GM12878 (cell line): ENCODE data around the gene YES1. TPM values are rescaled to one million over a fixed set of nuclear protein-coding genes. Genes with fewer than 3 reads are reported as not detected.

ENCODE experiments used
- ATAC-seq: fragments of 200-7000 bp; cut with Tn5 transposase; 3 replicates; pipeline ENCODE4 v1.9.1; 2020; ENCODE audit warnings: mild to moderate bottlenecking, moderate library complexity
- BruUV-seq: library from RNA; stranded (reverse); fragments of 400-500 nt; replicated peaks from 2 replicates; lab custom pipeline; 2021; lab: Mats Ljungman, UMichigan
- CTCF ChIA-PET: fragments of 300-600 bp; sonication (Branson Sonifier 250); formaldehyde crosslinking; extraction: SDS; loops from one replicate; lab custom pipeline; 2021; ENCODE audit warnings: inconsistent platforms; lab: Yijun Ruan, JAX
- POLR2A ChIA-PET: fragments of 350-600 bp; formaldehyde crosslinking; extraction: SDS; loops from one replicate; lab custom pipeline; 2021; ENCODE audit warnings: inconsistent platforms; lab: Charles Lee
- RAD21 ChIA-PET: fragments of 300-600 bp; sonication (Branson Sonifier 250); formaldehyde crosslinking; loops from one replicate; lab custom pipeline; 2023; ENCODE audit warnings: antibody characterized with exemption; ENCODE audit not compliant: unreplicated experiment; lab: Charles Lee
- SMC1A ChIA-PET: fragments of 300-600 bp; sonication (Branson Sonifier 250); formaldehyde crosslinking; loops from one replicate; lab custom pipeline; 2023; ENCODE audit not compliant: unreplicated experiment, uncharacterized antibody; lab: Charles Lee
- DNase-seq: peaks from one replicate; pipeline ENCODE4 v3.0.0-alpha.2; 2011; ENCODE audit warnings: low read depth, low spot score
- FAIRE-seq: peaks from 3 replicates; lab custom pipeline; 2011; peaks lifted over from hg19 to GRCh38; lab: Jason Lieb, UNC
- H2AFZ ChIP-seq: 2 replicates; pipeline ENCODE4 v1.6.0; 2011; ENCODE audit warnings: low read depth, low read length, control low read depth; ENCODE audit not compliant: control insufficient read depth
- H3K27ac ChIP-seq: 2 replicates; pipeline ENCODE4 v1.5.1; 2011; ENCODE audit warnings: control low read depth; ENCODE audit not compliant: control insufficient read depth, insufficient read depth
- H3K27me3 ChIP-seq, 2 experiments: replicated peaks in 1 of 2; 2 replicates each; pipeline versions ENCODE4 v1.6.0 to v1.6.1; 2011; ENCODE audit warnings: low read length in 1 of 2; ENCODE audit not compliant: control insufficient read depth in 2 of 2, insufficient read depth in 2 of 2
- H3K36me3 ChIP-seq, 2 experiments: 2 replicates each; pipeline ENCODE4 v1.5.1; 2011; ENCODE audit warnings: low read length in 1 of 2; ENCODE audit not compliant: control insufficient read depth in 2 of 2, insufficient read depth in 2 of 2
- H3K4me1 ChIP-seq: 2 replicates; pipeline ENCODE4 v1.6.1; 2011; ENCODE audit warnings: mild to moderate bottlenecking, low read length, moderate library complexity, mixed read lengths; ENCODE audit not compliant: control insufficient read depth, insufficient read depth
- H3K4me2 ChIP-seq: 2 replicates; pipeline ENCODE4 v1.6.0; 2011; ENCODE audit warnings: control low read depth; ENCODE audit not compliant: control insufficient read depth, insufficient read depth
- H3K4me3 ChIP-seq: fragments of 200-600 bp; sonication (generic); 2 replicates; pipeline ENCODE4 v1.5.1; 2016
- H3K79me2 ChIP-seq: 2 replicates; pipeline ENCODE4 v1.6.0; 2011; ENCODE audit warnings: low read length; ENCODE audit not compliant: control insufficient read depth, insufficient read depth
- H3K9ac ChIP-seq: 2 replicates; pipeline ENCODE4 v1.8.0; 2011; ENCODE audit warnings: low read length, control low read depth, mixed read lengths; ENCODE audit not compliant: control insufficient read depth, insufficient read depth
- H3K9me3 ChIP-seq: replicated peaks from 3 replicates; pipeline ENCODE4 v1.5.1; 2011; ENCODE audit warnings: mild to moderate bottlenecking, low read length; ENCODE audit not compliant: control insufficient read depth, insufficient read depth
- H4K20me1 ChIP-seq: 2 replicates; pipeline ENCODE4 v1.6.0; 2011; ENCODE audit not compliant: control insufficient read depth, insufficient read depth
- ATF2 ChIP-seq: IDR thresholded peaks from 2 replicates; pipeline ENCODE4 v1.6.1; 2012; ENCODE audit warnings: low read length, inconsistent platforms
- IKZF1 ChIP-seq: fragments of 450-650 bp; conservative IDR thresholded peaks from 2 replicates; pipeline ENCODE4 v1.6.1; 2017; ENCODE audit warnings: antibody characterized with exemption, mild to moderate bottlenecking
- PAX8 ChIP-seq: fragments of 450-650 bp; IDR thresholded peaks from 2 replicates; pipeline ENCODE4 v1.6.1; 2017; ENCODE audit warnings: mild to moderate bottlenecking, moderate library complexity
- WGBS: methylation state at CpG from one replicate; pipeline ENCODE4 v1.1.6; 2016; ENCODE audit warnings: low lambda C conversion rate; ENCODE audit not compliant: insufficient replicate concordance, insufficient coverage; ENCODE audit errors: missing lambda C conversion rate; 5-methylcytosine and 5-hydroxymethylcytosine counted together
- in situ Hi-C: fragments of 300-500 bp; cut with MboI; formaldehyde crosslinking; loops from 9 replicates; pipeline ENCODE4 v1.14.3; 2018; ENCODE audit warnings: mixed read lengths
- intact Hi-C: fragments of 100-400 bp; cut with micrococcal nuclease; formaldehyde crosslinking; loops from one replicate; pipeline ENCODE4 v1.14.2; 2022; ENCODE audit not compliant: unreplicated experiment
- polyA plus RNA-seq, 11 experiments: library from polyadenylated mRNA; depleted of rRNA in 4 of 11; unstranded in 6 of 11; stranded (reverse) in 5 of 11; fragments of >200 nt; fragmentation: Nextera tagmentation in 4 of 11; fragmentation: Illumina TruSeq in 1 of 11; extraction: Ambion mirVana in 4 of 11; extraction: Trizol in 1 of 11; gene quantifications; 1 replicate in 1 of 11; 2 replicates in 10 of 11; pipeline versions ENCODE4 v1.2.1 to v1.2.3, GENCODE V29; 2011 to 2016; ENCODE audit warnings: inconsistent platforms in 2 of 11, missing spikeins in 2 of 11, low read depth in 1 of 11
- total RNA-seq, 4 experiments: library from RNA; depleted of rRNA in 3 of 4; stranded (reverse); fragments of >200 nt in 3 of 4; fragmentation: Illumina TruSeq in 1 of 4; extraction: Trizol in 1 of 4; gene quantifications; 2 replicates each; pipeline versions ENCODE4 v1.2.1 to v1.2.3, GENCODE V29; 2013 to 2021
- TF ChIP-seq, protein P1 (sequence below): fragments of 450-650 bp; IDR thresholded peaks from 2 replicates; pipeline ENCODE4 v1.6.1; 2017; ENCODE audit warnings: mild to moderate bottlenecking, moderate library complexity
- TF ChIP-seq, protein P2 (sequence below): fragments of 450-650 bp; IDR thresholded peaks from 2 replicates; pipeline ENCODE4 v1.6.1; 2018; ENCODE audit warnings: borderline replicate concordance, mild to moderate bottlenecking; ENCODE audit not compliant: partially characterized antibody

The YES1 gene
- total and polyA plus RNA-seq, 10 of the 15 experiments (the other 5 are each of a cell fraction or from before 2014, with no cell fraction given): 2.3 to 7.9 (median 5.8) TPM

GRCh38 chr18:784470-785172, 27.4 kb downstream of the YES1 start:
- RAD21 ChIA-PET: interaction anchor here (0.7 to 0.9 kb wide), 2 partner anchors 13 to 20 kb away, joined by 3 read pairs; no protein-coding TSS in a partner anchor
- WGBS: 79% methylated on average over 5 of the region's 5 CpGs
- no peak overlapping the region for H3K4me3 ChIP-seq
- TF ChIP-seq, protein P1, sequence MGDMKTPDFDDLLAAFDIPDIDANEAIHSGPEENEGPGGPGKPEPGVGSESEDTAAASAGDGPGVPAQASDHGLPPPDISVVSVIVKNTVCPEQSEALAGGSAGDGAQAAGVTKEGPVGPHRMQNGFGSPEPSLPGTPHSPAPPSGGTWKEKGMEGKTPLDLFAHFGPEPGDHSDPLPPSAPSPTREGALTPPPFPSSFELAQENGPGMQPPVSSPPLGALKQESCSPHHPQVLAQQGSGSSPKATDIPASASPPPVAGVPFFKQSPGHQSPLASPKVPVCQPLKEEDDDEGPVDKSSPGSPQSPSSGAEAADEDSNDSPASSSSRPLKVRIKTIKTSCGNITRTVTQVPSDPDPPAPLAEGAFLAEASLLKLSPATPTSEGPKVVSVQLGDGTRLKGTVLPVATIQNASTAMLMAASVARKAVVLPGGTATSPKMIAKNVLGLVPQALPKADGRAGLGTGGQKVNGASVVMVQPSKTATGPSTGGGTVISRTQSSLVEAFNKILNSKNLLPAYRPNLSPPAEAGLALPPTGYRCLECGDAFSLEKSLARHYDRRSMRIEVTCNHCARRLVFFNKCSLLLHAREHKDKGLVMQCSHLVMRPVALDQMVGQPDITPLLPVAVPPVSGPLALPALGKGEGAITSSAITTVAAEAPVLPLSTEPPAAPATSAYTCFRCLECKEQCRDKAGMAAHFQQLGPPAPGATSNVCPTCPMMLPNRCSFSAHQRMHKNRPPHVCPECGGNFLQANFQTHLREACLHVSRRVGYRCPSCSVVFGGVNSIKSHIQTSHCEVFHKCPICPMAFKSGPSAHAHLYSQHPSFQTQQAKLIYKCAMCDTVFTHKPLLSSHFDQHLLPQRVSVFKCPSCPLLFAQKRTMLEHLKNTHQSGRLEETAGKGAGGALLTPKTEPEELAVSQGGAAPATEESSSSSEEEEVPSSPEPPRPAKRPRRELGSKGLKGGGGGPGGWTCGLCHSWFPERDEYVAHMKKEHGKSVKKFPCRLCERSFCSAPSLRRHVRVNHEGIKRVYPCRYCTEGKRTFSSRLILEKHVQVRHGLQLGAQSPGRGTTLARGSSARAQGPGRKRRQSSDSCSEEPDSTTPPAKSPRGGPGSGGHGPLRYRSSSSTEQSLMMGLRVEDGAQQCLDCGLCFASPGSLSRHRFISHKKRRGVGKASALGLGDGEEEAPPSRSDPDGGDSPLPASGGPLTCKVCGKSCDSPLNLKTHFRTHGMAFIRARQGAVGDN: no peak
- TF ChIP-seq IKZF1 (no peak), ATF2 (no peak), PAX8 (no peak)
- TF ChIP-seq, protein P2, sequence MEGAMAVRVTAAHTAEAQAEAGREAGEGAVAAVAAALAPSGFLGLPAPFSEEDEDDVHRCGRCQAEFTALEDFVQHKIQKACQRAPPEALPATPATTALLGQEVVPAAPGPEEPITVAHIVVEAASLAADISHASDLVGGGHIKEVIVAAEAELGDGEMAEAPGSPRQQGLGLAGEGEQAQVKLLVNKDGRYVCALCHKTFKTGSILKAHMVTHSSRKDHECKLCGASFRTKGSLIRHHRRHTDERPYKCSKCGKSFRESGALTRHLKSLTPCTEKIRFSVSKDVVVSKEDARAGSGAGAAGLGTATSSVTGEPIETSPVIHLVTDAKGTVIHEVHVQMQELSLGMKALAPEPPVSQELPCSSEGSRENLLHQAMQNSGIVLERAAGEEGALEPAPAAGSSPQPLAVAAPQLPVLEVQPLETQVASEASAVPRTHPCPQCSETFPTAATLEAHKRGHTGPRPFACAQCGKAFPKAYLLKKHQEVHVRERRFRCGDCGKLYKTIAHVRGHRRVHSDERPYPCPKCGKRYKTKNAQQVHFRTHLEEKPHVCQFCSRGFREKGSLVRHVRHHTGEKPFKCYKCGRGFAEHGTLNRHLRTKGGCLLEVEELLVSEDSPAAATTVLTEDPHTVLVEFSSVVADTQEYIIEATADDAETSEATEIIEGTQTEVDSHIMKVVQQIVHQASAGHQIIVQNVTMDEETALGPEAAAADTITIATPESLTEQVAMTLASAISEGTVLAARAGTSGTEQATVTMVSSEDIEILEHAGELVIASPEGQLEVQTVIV: no peak
- H3K4me1 ChIP-seq: peaks cover 4% of the 10 kb centered on the region
- H2AFZ ChIP-seq: no peak overlapping the region
- no peaks in the 10 kb centered on the region for H3K27me3 ChIP-seq
- no peaks in the 10 kb centered on the region for H4K20me1 ChIP-seq
- CTCF ChIA-PET: interaction anchor here (1.9 kb wide), 1 partner anchor 12 kb away, joined by 9 read pairs; no protein-coding TSS in a partner anchor
- intact Hi-C loops (no loop called here), in situ Hi-C loops (no loop called here)
- H3K4me2 ChIP-seq: no peak overlapping the region
- POLR2A ChIA-PET: interaction anchor here (1.0 kb wide), 1 partner anchor 20 kb away, joined by 3 read pairs; no protein-coding TSS in a partner anchor
- BruUV-seq: no TSS peak
- ATAC-seq (no peak), FAIRE-seq (no peak), DNase-seq (no peak)
- SMC1A ChIA-PET: interaction anchor here (0.8 to 6.4 kb wide), 3 partner anchors 16 to 45 kb away, joined by 4 to 74 read pairs (median 5); no protein-coding TSS in a partner anchor
- no peaks in the 10 kb centered on the region for H3K9me3 ChIP-seq
- H3K9ac ChIP-seq: no peak overlapping the region
- no peak overlapping the region for H3K27ac ChIP-seq
- H3K36me3 ChIP-seq: no peaks in the 10 kb centered on the region
- peaks cover 22% of the 10 kb centered on the region for H3K79me2 ChIP-seq
